ENCODE measurements around the gene TRIM46.

- TF ChIP-seq POU2F2 (IDR thresholded peaks at IDR 0.05; ENCODE audit: low read depth, low read length) (no peak), POLR2A (IDR thresholded peaks at IDR 0.05; ENCODE audit: low read depth, low read length) (no peak), POLR2AphosphoS5 (IDR thresholded peaks at IDR 0.05; ENCODE audit: low read depth, low read length) (no peak), TAF1 (IDR thresholded peaks at IDR 0.05; ENCODE audit: low read depth, low read length) (no peak)
Observed at GRCh38 chr1:155196103-155196892, 22.6 kb downstream of the TRIM46 start.

Data from GM12891 (cell line).